Measurements from ENCODE around the gene CCN6. TPM values are rescaled to one million over a fixed set of nuclear protein-coding genes. Genes with fewer than 3 reads are reported as not detected.
"Not testable (repeated sequence)": the region's sequence is repeated elsewhere in the genome, so short reads cannot be mapped to it uniquely, and the experiment has no call there.

The CCN6 gene
- total RNA-seq, 1 donor from 2014 or later: not detected

DNA sequence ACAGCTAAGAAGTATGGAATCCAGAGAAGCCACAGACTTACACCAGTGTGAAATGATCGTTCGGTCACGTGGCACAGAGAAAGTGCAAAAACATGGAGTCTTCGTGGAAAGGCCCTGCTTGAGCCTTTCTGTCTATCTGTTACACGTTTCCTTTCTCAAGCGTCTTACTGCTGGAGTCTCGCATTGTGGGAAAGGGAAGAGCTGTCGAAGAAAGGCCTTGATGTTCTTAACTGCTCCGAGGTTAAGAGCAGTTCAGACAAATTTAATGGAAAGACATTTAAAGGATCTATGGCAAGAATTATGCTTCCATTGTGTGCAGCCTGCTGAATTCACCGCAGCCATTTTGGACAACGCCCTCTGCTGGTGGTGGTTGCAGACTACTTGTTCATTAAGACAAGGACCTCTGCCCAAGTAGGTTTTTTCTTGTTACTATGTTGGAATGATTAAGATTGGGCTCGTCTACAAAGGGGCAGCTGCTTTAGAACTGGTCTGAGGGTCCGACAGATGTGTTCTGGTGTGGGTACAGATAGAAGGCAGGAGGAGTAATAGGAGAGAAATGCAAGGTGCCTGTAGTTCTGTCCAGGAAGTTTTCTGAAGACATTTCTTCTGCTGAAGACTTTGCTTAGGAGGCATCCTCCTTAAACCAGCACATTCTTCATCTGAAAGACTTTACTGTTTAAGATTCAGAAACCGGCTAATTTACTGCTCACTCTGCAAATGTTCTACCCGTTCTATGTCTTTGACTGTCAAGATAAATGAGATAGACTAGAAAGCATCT is 24.7 kb upstream of the CCN6 start:
- DNase-seq (ENCODE audit: extremely low read depth, low read depth, low spot score): no peak

DNA sequence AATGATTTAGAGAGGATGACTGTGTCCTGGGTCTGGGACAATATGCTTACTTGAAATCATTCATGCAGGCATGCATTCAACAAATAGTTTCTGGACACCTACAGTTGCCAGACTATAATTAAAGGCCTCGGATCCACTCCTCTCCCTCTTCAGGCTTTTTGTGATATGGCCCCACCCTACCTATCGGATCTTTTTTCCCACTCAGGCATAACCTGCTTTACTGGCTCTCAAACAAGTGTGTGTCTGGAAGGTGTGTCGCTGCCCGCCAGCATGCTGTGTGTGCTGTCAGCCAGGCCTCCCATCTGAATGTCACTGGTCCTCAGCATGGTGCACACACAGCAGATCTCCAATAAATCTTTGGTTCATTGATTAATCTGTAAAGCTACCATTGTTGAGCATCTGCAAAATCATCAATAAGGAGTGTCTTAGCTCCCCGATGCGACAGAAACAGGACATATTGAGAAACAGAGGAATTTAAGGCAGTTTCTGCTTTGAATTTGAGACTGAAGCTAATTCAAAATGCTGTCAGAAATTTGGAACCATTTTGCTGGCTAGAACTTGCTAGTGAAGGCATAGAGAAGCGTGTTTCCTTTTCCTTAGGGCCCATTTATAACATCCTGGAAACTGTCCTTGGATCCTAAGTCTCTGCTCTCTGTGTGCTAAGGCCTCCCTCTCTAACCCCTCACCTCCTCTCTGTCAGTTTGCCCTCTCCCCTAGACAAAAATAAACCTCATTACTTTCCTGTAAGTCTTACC is 23.5 kb upstream of the CCN6 start:
- DNase-seq (ENCODE audit: extremely low read depth, low read depth, low spot score): no peak

DNA sequence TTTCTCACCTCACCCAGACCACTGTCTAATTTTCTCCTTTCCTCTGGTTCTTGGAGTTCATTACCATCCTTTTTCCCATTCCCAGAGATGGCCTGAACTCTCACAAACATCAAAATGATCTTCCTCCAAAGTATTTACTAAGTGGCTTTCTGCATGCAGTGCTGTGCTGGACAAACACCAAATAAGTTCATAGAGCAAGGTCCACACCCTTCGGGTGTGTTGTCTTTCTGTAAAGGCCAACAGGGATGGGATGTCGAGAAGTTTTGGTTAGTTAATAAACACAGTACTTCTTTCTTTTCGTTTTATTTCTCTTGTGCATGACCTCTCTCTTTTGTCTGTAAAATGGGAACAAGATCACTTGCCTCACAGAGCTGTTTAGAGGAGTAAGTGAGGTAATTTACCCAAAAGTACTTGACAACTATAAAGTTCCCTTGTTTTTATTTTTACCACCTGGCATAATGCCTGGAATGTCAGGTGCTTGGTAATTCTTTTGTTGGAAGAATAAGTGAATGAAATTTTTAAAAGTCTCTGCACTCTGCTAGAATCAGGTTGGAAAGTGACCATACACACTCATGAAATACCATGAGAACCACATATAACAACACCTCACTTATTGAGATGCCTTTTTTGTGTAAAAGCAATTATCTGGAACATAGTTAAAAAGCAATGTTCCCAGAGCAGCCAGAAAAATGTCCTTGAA is 22.8 kb upstream of the CCN6 start:
- DNase-seq (ENCODE audit: extremely low read depth, low read depth, low spot score): no peak

DNA sequence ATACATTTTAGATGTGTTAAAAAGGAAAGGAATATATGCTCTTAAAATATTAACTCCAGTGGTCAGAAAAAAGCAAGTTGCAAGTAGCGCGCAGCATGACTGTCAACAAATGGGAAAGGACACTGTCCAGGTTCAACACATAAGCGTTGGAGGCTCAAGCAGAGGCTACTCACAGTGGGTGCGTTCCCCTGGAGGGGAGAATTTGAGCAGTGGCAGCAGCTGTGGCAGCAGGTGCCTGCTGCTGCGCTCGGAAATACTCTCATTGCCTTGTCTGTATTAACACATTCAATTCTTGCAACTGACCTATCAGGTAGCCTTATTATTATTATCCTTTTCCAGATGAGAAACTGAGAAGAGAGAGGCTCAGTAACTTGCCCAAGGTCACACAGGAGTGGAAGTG is 21.9 kb upstream of the CCN6 start:
- DNase-seq (ENCODE audit: extremely low read depth, low read depth, low spot score): no peak

DNA sequence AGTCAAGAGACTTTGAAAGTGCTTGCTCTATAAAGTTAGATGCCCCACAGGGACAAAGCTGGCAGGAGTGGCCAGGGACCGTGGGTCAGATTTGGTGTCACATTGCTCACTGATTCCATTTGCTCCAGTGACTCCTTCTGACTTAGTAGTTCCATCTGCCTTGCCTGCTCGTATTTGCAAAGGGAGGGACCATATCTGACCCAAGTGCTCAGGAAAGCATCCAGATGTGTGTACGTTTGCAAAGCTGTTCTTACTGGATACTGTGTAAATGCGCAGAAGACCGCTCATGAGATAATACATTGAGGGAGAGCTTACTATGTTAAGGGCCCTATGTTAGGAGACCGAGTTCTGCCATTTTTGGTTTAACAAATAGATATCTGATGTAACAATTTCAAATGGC is 21.2 kb upstream of the CCN6 start:
- DNase-seq (ENCODE audit: extremely low read depth, low read depth, low spot score): no peak

DNA sequence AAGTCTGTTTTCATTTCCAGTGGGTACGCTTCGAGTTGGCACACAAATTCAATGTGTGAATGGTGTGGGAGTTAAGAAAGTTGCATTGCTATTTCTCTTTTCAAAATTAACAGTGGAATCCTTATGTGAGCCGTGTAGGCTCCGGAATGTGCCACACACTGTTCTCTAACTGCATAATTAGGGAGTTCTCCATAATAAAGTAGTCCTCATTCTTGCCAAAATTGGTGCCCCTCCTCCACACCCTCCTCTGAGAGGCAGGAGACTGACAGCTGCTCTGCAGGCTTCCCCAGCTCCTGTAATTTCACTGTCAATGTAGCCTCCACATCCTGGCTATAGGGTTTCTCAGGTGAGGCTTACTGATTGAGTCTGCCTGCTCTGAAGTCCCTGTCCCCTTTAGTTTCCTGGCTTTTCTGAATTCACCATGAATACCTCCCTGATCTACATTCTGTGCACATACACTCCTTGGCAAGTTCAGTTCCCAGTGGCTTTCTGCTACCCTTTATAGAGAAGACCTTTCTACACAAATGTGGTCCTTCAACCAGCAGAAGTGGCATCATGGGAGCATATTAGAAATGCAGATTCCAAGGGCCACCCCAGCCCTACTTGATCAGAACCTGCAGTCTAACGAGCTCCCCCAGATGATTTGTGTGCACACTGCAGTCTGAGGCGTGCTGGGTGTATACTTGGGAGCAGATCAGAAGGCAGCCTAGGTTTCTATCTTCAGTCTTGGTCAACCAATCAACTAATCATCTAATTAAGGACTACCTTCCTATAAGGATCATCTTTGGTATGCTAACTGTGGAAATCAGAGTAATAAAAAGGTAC is 19.9 kb upstream of the CCN6 start:
- no peak for DNase-seq (ENCODE audit: extremely low read depth, low read depth, low spot score)

DNA sequence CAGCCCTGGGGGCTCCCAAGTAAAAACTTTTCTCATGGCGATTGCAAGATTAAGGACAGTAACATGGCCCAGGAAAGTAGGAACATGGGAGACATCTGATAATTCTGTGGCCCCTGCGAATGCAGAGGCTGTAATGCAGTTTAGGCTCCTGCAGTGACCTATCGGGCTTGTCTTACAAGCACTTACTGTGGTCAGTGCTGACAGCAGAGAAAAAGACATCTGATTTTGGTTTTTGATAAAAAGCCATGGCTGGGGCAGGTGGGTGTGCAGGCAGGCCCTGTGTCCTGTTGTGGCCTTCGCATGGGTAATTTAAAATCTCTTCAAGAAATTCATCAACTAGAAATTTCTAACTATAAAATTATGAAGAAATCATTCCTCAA is 19.3 kb upstream of the CCN6 start:
- DNase-seq (ENCODE audit: extremely low read depth, low read depth, low spot score): no peak

DNA sequence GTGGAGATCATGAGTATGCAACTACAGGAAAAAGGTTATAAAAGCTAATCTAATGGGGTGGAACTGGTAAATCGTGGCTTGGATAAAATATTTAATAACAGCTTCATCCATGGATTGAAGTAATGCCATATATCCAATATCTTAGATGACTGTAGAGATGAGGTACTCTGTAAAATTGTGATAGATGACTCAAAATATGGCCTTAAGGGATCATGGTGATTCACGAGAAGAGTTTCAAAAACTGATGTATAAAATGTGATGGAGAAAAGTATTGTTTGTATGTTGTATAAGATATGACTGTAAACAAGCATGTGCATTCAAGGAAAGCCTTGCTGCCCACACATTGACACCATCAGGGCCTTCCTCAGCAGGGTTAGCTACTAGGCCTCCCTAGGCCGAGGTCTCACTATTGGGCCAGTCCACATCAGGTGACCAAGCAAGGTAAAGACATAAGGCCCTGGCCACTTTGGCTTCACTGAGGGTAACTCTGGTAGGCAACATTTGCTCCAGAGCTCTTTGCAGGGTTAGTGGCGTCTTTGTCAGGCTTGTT is 17.7 kb upstream of the CCN6 start:
- DNase-seq (ENCODE audit: extremely low read depth, low read depth, low spot score): no peak

DNA sequence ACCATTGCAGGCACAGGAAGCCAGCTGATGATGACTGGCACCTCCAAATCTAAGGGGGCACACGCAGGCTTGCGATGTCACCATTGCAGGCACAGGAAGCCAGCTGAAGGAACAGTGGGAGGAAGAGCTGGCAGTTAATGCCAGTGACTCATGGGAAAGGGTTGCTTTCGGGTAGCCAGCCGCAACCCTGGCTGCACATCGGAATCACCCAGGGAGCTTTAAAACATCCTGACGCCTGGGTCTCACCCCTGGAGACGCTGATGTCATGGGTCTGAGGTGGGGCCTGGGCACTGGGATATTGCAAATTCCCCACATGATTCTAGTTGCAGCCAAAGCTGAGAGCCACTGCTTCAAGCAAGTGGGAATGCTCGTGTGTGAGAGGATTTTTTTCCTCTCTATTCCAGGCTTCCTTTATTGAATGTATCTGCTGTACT is 16.1 kb upstream of the CCN6 start:
- DNase-seq (ENCODE audit: extremely low read depth, low read depth, low spot score): peak; percentile 77

DNA sequence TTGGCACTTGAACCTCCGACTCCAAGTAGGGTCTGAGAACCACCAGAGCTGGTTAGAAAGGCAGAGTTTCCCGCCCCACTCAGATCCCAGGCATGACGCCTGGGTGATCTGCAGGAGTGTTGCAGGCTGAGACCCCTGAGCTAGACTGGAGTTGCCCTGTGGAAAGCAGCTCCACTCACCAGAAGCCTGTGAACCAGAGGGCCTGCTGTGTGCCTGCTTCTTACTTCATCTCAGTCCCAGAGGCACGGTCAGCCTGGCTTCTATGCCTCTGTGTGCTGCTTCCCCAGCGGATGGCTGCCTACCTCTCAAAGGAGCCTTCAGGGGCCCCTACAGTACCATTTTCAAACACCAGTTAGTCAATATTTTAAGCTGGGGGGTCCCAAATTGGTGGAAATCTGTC is 15.6 kb upstream of the CCN6 start:
- DNase-seq (ENCODE audit: extremely low read depth, low read depth, low spot score): no peak

DNA sequence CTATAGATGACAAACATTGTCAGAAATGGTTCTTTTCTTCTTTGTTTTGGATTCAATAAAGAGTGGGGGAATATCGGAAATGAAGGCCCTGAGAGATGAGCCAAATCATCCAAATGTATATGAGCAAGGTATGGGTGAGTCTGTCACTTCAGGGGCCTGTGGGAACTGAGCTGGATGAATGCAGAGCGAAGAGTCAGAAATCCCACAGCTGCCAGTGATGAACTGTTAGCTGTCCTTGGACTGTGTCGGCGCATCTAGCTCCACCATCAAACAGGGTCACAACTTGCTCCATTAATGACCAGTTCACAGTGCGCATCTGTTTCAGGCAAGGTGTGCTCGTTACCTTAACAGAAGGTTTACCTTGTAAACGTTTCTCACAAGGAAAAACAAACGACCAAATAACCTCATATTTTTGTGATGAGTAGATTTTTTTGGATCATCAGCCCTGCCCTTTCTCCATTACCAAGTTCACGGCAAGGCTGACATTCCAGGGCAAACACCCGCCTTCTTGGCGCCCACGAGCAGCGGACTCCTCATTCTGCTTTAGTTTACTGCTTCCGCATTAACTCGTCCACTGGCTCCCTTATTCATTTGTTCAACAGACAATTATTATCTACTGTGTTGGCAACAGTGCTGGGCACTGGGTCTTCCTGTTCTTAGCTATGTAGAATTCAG is 15.0 kb upstream of the CCN6 start:
- no peak for DNase-seq (ENCODE audit: extremely low read depth, low read depth, low spot score)

DNA sequence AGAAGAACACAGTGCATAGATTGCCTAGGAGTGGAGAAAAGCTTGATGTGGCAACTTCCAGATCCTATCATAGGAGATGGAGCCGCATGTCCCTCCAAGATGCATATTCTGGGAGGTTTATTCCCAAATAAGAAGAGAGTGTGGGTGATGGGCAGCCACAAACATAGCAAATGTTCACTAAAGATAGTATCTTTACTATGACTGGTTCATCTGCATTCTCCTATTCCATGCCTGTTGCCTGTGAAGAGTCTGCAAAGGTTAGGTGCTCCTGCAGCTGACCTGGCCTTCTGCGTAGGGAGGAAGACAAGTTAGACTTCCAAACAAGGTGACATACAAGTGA is 14.5 kb upstream of the CCN6 start:
- DNase-seq (ENCODE audit: extremely low read depth, low read depth, low spot score): no peak

DNA sequence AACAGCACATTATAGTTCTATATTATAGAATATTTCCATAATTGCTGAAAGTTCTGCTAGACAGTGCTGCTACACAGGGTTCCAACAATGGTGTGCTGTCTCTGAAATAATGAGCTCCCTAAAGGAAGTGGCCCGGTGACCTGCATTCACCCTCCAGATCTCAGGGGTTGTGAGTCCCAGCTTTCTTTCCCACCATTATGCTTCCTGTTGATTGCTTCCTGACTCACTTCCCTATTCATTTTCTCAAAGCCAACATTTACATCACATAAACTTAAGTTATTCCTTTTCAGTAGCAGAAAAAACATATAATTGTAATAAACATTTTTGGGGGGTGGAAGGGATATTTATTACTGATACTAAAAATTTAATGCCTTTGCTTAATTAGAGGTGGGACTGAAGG is 12.9 kb upstream of the CCN6 start:
- DNase-seq (ENCODE audit: extremely low read depth, low read depth, low spot score): no peak

DNA sequence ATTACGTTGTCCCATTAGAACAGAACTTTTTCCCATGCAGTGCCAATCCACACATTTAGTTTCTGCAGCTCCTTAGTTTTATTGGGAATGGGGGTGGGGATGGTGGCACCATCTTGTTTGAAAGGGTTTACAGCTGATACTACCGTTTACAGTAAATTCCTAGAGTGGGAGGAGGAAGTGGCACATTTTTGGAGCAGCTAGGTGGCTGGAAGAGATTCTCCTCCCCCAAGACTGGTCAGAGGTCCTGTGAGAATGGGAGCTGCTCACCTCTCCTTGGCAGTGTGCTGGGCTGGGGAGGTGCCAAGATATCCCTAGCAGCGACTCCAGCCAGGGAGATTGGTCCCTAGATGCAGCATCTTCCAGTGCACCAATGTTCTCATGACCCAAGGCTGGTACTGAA is 12.4 kb upstream of the CCN6 start:
- DNase-seq (ENCODE audit: extremely low read depth, low read depth, low spot score): no peak

DNA sequence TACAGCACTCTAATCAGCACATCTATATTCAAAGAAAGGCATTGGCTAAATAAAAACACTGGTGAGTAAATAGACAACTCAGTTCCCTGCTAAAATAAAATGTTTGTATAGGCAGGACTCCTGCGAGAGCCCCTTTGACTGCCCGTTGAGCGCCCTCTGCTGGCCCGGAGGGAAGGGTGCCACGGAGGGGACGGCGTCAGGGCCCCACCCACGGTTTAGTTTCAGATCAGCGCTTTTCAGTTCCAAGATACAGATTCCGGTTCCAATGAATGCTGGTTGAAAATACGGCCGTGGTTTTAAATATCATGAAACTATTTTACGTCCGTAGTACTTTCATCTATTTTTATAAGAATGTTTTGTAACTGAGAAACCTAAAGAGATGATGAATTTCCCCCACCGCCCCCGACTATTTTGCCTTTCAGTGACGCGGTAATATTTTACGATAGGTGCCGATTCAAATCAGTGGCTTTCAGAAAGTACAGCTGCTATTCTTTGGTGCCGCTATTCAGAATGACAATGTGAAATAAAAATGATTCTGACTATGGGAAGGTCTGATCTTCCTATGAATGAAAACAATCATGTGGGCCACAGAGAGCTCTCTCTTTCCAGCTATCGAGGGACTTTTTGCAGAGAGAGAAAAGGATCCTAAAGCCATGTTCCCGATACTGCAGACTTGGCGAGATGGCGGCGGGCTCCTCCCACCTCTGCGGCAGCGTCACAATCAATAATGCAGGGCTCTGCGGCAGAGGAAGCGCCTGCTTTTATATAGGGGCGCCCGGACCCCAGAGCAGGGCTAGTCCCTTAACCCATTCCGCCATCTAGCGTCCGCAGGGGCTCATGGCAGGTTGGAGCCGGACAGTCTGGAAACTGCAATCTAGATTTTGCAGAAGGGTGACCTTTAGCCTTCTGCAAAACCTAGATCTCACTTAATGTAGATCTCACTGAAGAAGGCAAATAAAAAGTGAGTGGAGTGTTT is 10.6 kb upstream of the CCN6 start:
- DNase-seq (ENCODE audit: extremely low read depth, low read depth, low spot score): peak; percentile 68

DNA sequence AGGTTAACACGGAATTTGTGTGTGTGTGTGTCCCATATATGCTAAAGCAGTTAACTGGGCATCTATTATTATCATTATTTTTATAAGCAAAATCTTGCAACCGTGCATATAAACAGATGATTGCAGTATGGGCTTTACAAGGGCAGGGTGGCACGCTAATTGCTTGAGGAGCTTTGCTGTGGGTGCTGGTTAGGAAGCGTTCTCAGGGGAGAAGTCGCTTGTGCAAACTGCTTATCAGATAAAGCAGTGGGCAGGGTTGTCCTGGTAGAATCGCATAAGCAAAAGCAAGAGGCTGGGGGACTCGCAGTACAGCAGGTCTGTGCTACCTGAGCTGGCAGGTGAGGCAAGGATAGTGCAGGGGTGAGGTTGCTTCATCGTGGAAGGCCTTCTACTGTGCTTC is 9.7 kb upstream of the CCN6 start:
- no peak for DNase-seq (ENCODE audit: extremely low read depth, low read depth, low spot score)

DNA sequence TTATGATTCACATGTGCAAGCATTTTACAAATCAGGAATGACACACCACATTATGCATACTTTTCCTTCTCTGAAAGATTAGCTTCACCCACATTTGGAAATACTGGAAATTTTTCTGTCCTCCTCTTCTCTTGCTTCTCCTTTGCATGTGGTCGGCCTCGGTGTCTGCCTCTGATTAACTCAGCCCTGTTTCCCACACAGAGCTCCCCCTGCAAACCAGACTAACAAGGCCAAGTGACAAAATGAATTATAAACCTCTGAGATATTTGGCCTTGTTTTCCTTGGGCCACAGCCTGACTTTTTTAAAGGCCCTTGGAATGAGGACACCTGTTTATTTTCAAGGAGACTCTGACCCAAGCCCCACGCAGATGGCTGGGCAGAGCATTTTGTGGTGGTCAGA is 9.0 kb upstream of the CCN6 start:
- no peak for DNase-seq (ENCODE audit: extremely low read depth, low read depth, low spot score)

DNA sequence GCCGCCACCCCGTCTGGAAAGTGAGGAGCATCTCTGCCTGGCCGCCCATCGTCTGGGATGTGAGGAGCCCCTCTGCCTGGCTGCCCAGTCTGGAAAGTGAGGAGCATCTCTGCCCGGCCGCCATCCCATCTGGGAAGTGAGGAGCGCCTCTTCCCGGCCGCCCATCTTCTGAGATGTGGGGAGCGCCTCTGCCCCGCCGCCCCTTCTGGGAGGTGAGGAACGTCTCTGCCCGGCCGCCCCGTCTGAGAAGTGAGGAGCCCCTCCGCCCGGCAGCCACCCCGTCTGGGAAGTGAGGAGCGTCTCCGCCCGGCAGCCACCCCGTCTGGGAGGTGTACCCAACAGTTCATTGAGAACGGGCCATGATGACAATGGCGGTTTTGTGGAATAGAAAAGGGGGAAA is 6.4 kb upstream of the CCN6 start:
- DNase-seq (ENCODE audit: extremely low read depth, low read depth, low spot score): not testable (repeated sequence)

All from glomerular endothelial cell (primary cell).